A673 (cell line): ENCODE measurements around the gene EIF2B2. TPM values are rescaled to one million over a fixed set of nuclear protein-coding genes. Genes with fewer than 3 reads are reported as not detected.

Experiments used
- BruUV-seq: library from RNA; stranded (reverse); fragments of 400-500 nt; replicated peaks from 2 replicates; lab custom pipeline; 2021; lab: Mats Ljungman, UMichigan
- CTCF ChIA-PET: fragments of 300-600 bp; sonication (Branson Sonifier 250); formaldehyde crosslinking; loops from one replicate; lab custom pipeline; 2022; ENCODE audit warnings: antibody characterized with exemption; lab: Charles Lee
- POLR2A ChIA-PET: fragments of 300-600 bp; sonication (Branson Sonifier 250); formaldehyde crosslinking; loops from one replicate; lab custom pipeline; 2022; ENCODE audit warnings: antibody characterized with exemption; ENCODE audit not compliant: low non-redundant PET; lab: Charles Lee
- DNase-seq: peaks from one replicate; pipeline ENCODE4 v3.0.0-alpha.2; 2015; ENCODE audit warnings: low spot score
- H3K27ac ChIP-seq: fragments of 200-600 bp; sonication (generic); 2 replicates; pipeline ENCODE4 v1.5.1; 2016; ENCODE audit warnings: mixed run types, low read depth, mild to moderate bottlenecking, mixed read lengths, antibody characterized with exemption, low read length; ENCODE audit not compliant: poor library complexity, severe bottlenecking
- H3K27me3 ChIP-seq: fragments of 200-600 bp; sonication (generic); replicated peaks from 2 replicates; pipeline ENCODE4 v1.6.1; 2017; ENCODE audit warnings: mixed run types, low read depth, mild to moderate bottlenecking, mixed read lengths, antibody characterized with exemption, low read length; ENCODE audit not compliant: insufficient read depth, poor library complexity
- H3K36me3 ChIP-seq: fragments of 200-600 bp; sonication (generic); 2 replicates; pipeline ENCODE4 v1.6.1; 2016; ENCODE audit warnings: mixed run types, mild to moderate bottlenecking, mixed read lengths, antibody characterized with exemption, low read length; ENCODE audit not compliant: insufficient read depth, poor library complexity, severe bottlenecking
- H3K4me1 ChIP-seq: fragments of 200-600 bp; sonication (generic); 2 replicates; pipeline ENCODE4 v1.6.1; 2017; ENCODE audit warnings: mixed run types, mild to moderate bottlenecking, mixed read lengths, antibody characterized with exemption, low read length; ENCODE audit not compliant: insufficient read depth, poor library complexity, severe bottlenecking
- H3K4me3 ChIP-seq: fragments of 200-600 bp; sonication (generic); 2 replicates; pipeline ENCODE4 v1.5.1; 2016; ENCODE audit warnings: low read depth, mixed run types, mild to moderate bottlenecking, mixed read lengths, low read length; ENCODE audit not compliant: poor library complexity, severe bottlenecking
- H3K9me3 ChIP-seq: fragments of 200-600 bp; sonication (generic); 2 replicates; pipeline ENCODE4 v1.6.1; 2016; ENCODE audit warnings: mixed run types, low read depth, mild to moderate bottlenecking, mixed read lengths, antibody characterized with exemption, low read length; ENCODE audit not compliant: poor library complexity, severe bottlenecking
- CTCF ChIP-seq: fragments of 300-800, 200-600 bp; sonication (generic); conservative IDR thresholded peaks from 2 replicates; pipeline ENCODE4 v1.5.1; 2017; ENCODE audit warnings: low read depth, mild to moderate bottlenecking, antibody characterized with exemption, low read length, moderate library complexity, mixed read lengths
- EZH2 ChIP-seq: fragments of 200-600 bp; sonication (generic); IDR thresholded peaks from 2 replicates; pipeline ENCODE4 v1.6.1; 2017; ENCODE audit warnings: borderline replicate concordance, low read depth, mild to moderate bottlenecking, mixed read lengths, antibody characterized with exemption, low read length; ENCODE audit not compliant: poor library complexity, severe bottlenecking
- intact Hi-C: fragments of 100-400 bp; cut with micrococcal nuclease; formaldehyde crosslinking; loops from one replicate; pipeline ENCODE4 v1.10.0; 2022; ENCODE audit not compliant: unreplicated experiment
- total RNA-seq: library from RNA; stranded (reverse); gene quantifications from 2 replicates; pipeline ENCODE4 v1.2.3, GENCODE V29; 2021

Gene EIF2B2
- total RNA-seq, 1 experiment from 2014 or later: 106 TPM

DNA sequence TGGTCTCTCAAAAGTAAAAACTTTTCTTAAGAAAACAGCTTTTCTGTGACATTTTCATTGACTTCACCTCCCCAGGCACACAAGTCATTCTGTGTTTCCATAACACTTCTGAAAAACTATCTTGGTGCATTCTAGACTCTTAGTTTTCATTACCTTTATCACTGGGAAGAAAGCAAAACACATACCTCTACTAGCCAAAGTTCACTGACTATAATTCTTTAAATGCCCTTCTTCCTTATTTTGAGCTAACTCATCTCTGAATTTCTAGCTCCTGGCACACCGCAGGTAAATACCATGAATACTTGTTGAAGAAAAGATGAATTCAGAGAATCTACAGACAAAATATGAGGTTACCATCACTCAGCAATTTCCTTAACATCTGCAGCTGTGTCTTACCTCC is 27.4 kb downstream of the EIF2B2 start:
- peaks cover 9% of the 10 kb centered on the region for H3K4me1 ChIP-seq
- H3K27ac ChIP-seq: no peak overlapping the region
- no peak overlapping the region for H3K4me3 ChIP-seq
- ChIA-PET POLR2A (interaction anchor here (0.6 kb wide), 1 partner anchor 66 kb away, joined by 21 read pairs; no protein-coding TSS in a partner anchor), CTCF (no interaction called here)
- no peaks in the 10 kb centered on the region for H3K27me3 ChIP-seq
- no peak for DNase-seq
- intact Hi-C loops: no loop called here
- no peak for TF ChIP-seq EZH2
- no peak for TF ChIP-seq CTCF
- H3K9me3 ChIP-seq: no peaks in the 10 kb centered on the region
- no TSS peak for BruUV-seq
- peaks cover 3% of the 10 kb centered on the region for H3K36me3 ChIP-seq

- Histone ChIP-seq H3K4me1 (peaks cover 9% of the 10 kb centered on the region), H3K4me3 (no peak overlapping the region), H3K27me3 (no peaks in the 10 kb centered on the region), H3K9me3 (no peaks in the 10 kb centered on the region), H3K27ac (no peak overlapping the region), H3K36me3 (peaks cover 3% of the 10 kb centered on the region)
- ChIA-PET POLR2A (no interaction called here), CTCF (no interaction called here)
- intact Hi-C loops: no loop called here
- no peak for DNase-seq
- BruUV-seq: no TSS peak
- TF ChIP-seq EZH2 (no peak), CTCF (no peak)
Observed at GRCh38 chr14:75032939-75033338, 30.2 kb downstream of the EIF2B2 start.

- no peak for TF ChIP-seq EZH2
- no peak for TF ChIP-seq CTCF
- Histone ChIP-seq H3K9me3 (no peaks in the 10 kb centered on the region), H3K4me3 (no peak overlapping the region), H3K36me3 (no peaks in the 10 kb centered on the region), H3K27me3 (no peaks in the 10 kb centered on the region), H3K4me1 (peaks cover 36% of the 10 kb centered on the region), H3K27ac (no peak overlapping the region)
- BruUV-seq: no TSS peak
- intact Hi-C loops: no loop called here
- ChIA-PET CTCF (no interaction called here), POLR2A (no interaction called here)
- no peak for DNase-seq
Observed at GRCh38 chr14:75040507-75040906, 37.8 kb downstream of the EIF2B2 start.
